PC-9 (cell line): Measurements from ENCODE around the gene PITPNM2. TPM values are rescaled to one million over a fixed set of nuclear protein-coding genes. Genes with fewer than 3 reads are reported as not detected.

Experiments
- BruUV-seq: library from RNA; stranded (reverse); fragments of 400-500 nt; replicated peaks from 2 replicates; lab custom pipeline; 2021; lab: Mats Ljungman, UMichigan
- CTCF ChIA-PET: fragments of 300-600 bp; sonication (Branson Sonifier 250); formaldehyde crosslinking; loops from one replicate; lab custom pipeline; 2022; ENCODE audit warnings: antibody characterized with exemption; lab: Charles Lee
- POLR2A ChIA-PET: fragments of 300-600 bp; sonication (Branson Sonifier 250); formaldehyde crosslinking; loops from one replicate; lab custom pipeline; 2022; ENCODE audit warnings: antibody characterized with exemption; ENCODE audit not compliant: unreplicated experiment; lab: Charles Lee
- DNase-seq, 2 experiments: peaks; one replicate each; pipeline versions ENCODE4 v3.0.0 to v3.0.0-alpha.2; 2015 to 2022; ENCODE audit warnings: mixed read lengths in 1 of 2
- H2AFZ ChIP-seq: fragments of 200-600 bp; sonication (generic); 2 replicates; pipeline ENCODE4 v1.8.1; 2017; ENCODE audit warnings: antibody characterized with exemption
- H3F3A ChIP-seq: fragments of 200-600 bp; sonication (generic); 2 replicates; pipeline ENCODE4 v1.8.1; 2017; ENCODE audit warnings: antibody characterized with exemption, mild to moderate bottlenecking, low read depth; ENCODE audit not compliant: insufficient read depth
- H3K27ac ChIP-seq: fragments of 200-600 bp; sonication (generic); 2 replicates; pipeline ENCODE4 v1.6.1; 2016; ENCODE audit warnings: mixed run types
- H3K27me3 ChIP-seq: fragments of 200-600 bp; sonication (generic); 2 replicates; pipeline ENCODE4 v1.6.1; 2016; ENCODE audit warnings: low read depth, mixed run types; ENCODE audit not compliant: insufficient read depth
- H3K36me3 ChIP-seq: fragments of 200-600 bp; sonication (generic); 2 replicates; pipeline ENCODE4 v1.6.1; 2016; ENCODE audit warnings: low read depth, mixed run types
- H3K4me1 ChIP-seq: fragments of 200-600 bp; sonication (generic); replicated peaks from 2 replicates; pipeline ENCODE4 v1.6.1; 2016; ENCODE audit warnings: mixed run types; ENCODE audit not compliant: insufficient read depth
- H3K4me2 ChIP-seq: fragments of 200-600 bp; sonication (generic); 2 replicates; pipeline ENCODE4 v1.6.1; 2017; ENCODE audit warnings: mixed run types
- H3K4me3 ChIP-seq: fragments of 200-600 bp; sonication (generic); 2 replicates; pipeline ENCODE4 v1.6.1; 2016; ENCODE audit warnings: mixed run types
- H3K79me2 ChIP-seq: fragments of 200-600 bp; sonication (generic); 2 replicates; pipeline ENCODE4 v1.6.1; 2017; ENCODE audit warnings: low read depth, mixed run types
- H3K9me2 ChIP-seq: fragments of 200-600 bp; sonication (generic); 2 replicates; pipeline ENCODE4 v1.8.1; 2017; ENCODE audit warnings: mild to moderate bottlenecking; ENCODE audit not compliant: insufficient read depth
- H3K9me3 ChIP-seq: fragments of 200-600 bp; sonication (generic); 2 replicates; pipeline ENCODE4 v1.8.1; 2016; ENCODE audit warnings: low read depth; ENCODE audit not compliant: insufficient read depth
- H4K20me1 ChIP-seq: fragments of 200-600 bp; sonication (generic); 2 replicates; pipeline ENCODE4 v1.8.1; 2017; ENCODE audit not compliant: insufficient read depth
- EZH2 ChIP-seq: fragments of 200-600 bp; sonication (generic); IDR thresholded peaks from 2 replicates; pipeline ENCODE4 v1.8.0; 2017; ENCODE audit warnings: antibody characterized with exemption, low read depth
- intact Hi-C: fragments of 100-400 bp; cut with micrococcal nuclease; formaldehyde crosslinking; loops from one replicate; pipeline ENCODE4 v1.10.0; 2022; ENCODE audit not compliant: unreplicated experiment
- total RNA-seq: library from RNA; stranded (reverse); gene quantifications from 2 replicates; pipeline ENCODE4 v1.2.3, GENCODE V29; 2021
- TF ChIP-seq, protein P1 (sequence below): fragments of 200-600 bp; sonication (generic); conservative IDR thresholded peaks from 2 replicates; pipeline ENCODE4 v1.6.1; 2017; ENCODE audit warnings: mixed run types, antibody characterized with exemption, mild to moderate bottlenecking, moderate library complexity

Gene PITPNM2
- total RNA-seq, 1 experiment from 2014 or later: 16.6 TPM

- CTCF ChIA-PET: no interaction called here
- Histone ChIP-seq H3K4me3 (no peak overlapping the region), H3K27ac (no peak overlapping the region), H3K27me3 (no peaks in the 10 kb centered on the region), H3K9me2 (no peaks in the 10 kb centered on the region), H3K4me1 (peaks cover 19% of the 10 kb centered on the region), H3K9me3 (no peaks in the 10 kb centered on the region), H3K4me2 (no peak overlapping the region), H3K79me2 (peaks cover 14% of the 10 kb centered on the region), H2AFZ (no peak overlapping the region), H3K36me3 (no peaks in the 10 kb centered on the region), H3F3A (peaks cover 11% of the 10 kb centered on the region), H4K20me1 (no peaks in the 10 kb centered on the region)
- no peak for DNase-seq
- BruUV-seq: no TSS peak
- TF ChIP-seq, protein P1, sequence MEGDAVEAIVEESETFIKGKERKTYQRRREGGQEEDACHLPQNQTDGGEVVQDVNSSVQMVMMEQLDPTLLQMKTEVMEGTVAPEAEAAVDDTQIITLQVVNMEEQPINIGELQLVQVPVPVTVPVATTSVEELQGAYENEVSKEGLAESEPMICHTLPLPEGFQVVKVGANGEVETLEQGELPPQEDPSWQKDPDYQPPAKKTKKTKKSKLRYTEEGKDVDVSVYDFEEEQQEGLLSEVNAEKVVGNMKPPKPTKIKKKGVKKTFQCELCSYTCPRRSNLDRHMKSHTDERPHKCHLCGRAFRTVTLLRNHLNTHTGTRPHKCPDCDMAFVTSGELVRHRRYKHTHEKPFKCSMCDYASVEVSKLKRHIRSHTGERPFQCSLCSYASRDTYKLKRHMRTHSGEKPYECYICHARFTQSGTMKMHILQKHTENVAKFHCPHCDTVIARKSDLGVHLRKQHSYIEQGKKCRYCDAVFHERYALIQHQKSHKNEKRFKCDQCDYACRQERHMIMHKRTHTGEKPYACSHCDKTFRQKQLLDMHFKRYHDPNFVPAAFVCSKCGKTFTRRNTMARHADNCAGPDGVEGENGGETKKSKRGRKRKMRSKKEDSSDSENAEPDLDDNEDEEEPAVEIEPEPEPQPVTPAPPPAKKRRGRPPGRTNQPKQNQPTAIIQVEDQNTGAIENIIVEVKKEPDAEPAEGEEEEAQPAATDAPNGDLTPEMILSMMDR: no peak
- TF ChIP-seq EZH2: no peak
- POLR2A ChIA-PET: interaction anchor here (0.5 to 0.7 kb wide), 3 partner anchors 79 to 178 kb away, joined by 3 to 5 read pairs (median 4); no protein-coding TSS in a partner anchor
- intact Hi-C loops: no loop called here
Observed at GRCh38 chr12:123153906-123154305, 3.0 kb upstream of the PITPNM2 start.

GRCh38 chr12:123152833-123153232 is 1.9 kb upstream of the PITPNM2 start:
- no peaks in the 10 kb centered on the region for H4K20me1 ChIP-seq
- no TSS peak for BruUV-seq
- no peaks in the 10 kb centered on the region for H3K9me3 ChIP-seq
- no peaks in the 10 kb centered on the region for H3K36me3 ChIP-seq
- no peak for TF ChIP-seq EZH2
- TF ChIP-seq, protein P1: no peak
- ChIA-PET CTCF (interaction anchor here (1.2 kb wide), 1 partner anchor 110 kb away, joined by 7 read pairs; no protein-coding TSS in a partner anchor), POLR2A (no interaction called here)
- H3F3A ChIP-seq: peaks cover 11% of the 10 kb centered on the region
- intact Hi-C loops: no loop called here
- H3K27me3 ChIP-seq: no peaks in the 10 kb centered on the region
- H3K4me3 ChIP-seq: no peak overlapping the region
- H3K79me2 ChIP-seq: peaks cover 24% of the 10 kb centered on the region
- no peak for DNase-seq
- no peak overlapping the region for H3K27ac ChIP-seq
- H3K4me1 ChIP-seq: peaks cover 19% of the 10 kb centered on the region
- no peaks in the 10 kb centered on the region for H3K9me2 ChIP-seq
- H2AFZ ChIP-seq: no peak overlapping the region
- H3K4me2 ChIP-seq: no peak overlapping the region

- Histone ChIP-seq H3K9me2 (no peaks in the 10 kb centered on the region), H3K9me3 (no peaks in the 10 kb centered on the region), H3K36me3 (no peaks in the 10 kb centered on the region), H4K20me1 (no peaks in the 10 kb centered on the region), H3K27me3 (no peaks in the 10 kb centered on the region), H3K27ac (0 out of 2 replicates have a peak overlapping the region, but pooled peaks have one; percentile 20), H2AFZ (peak overlapping the region; percentile 97), H3K4me1 (peaks cover 19% of the 10 kb centered on the region), H3K4me3 (peak overlapping the region; percentile 88), H3F3A (peaks cover 11% of the 10 kb centered on the region), H3K79me2 (peaks cover 25% of the 10 kb centered on the region), H3K4me2 (peak overlapping the region; percentile 89)
- intact Hi-C loops: loop anchor here (1.0 to 2.0 kb wide), 2 partner anchors 77 to 108 kb away; no protein-coding TSS in a partner anchor
- CTCF ChIA-PET: interaction anchor here (1.2 kb wide), 1 partner anchor 109 kb away, joined by 7 read pairs; no protein-coding TSS in a partner anchor
- no peak for DNase-seq
- TF ChIP-seq, protein P1: no peak; the same call in 1 of the 2 replicates
- no peak for TF ChIP-seq EZH2
- TSS peak; percentile 70 for BruUV-seq
- POLR2A ChIA-PET: interaction anchor here (0.7 to 1.0 kb wide), 2 partner anchors 31 to 81 kb away, joined by 3 to 4 read pairs; partner anchors contain the start of genes MPHOSPH9 and MTRFR
Observed at GRCh38 chr12:123151457-123152454, 866 bp upstream of the PITPNM2 start.
